Activated T-helper 2 cell treated with anti-CD3 and anti-CD28 coated beads, Interferon-gamma antibody, Interleukin-2, Interleukin-4, amounts not matched to agents 10 μg/mL and 5 μg/mL and 100 μg/mL, durations not matched to agents 14 hours and 24 hours and 36 hours (primary cell): ENCODE results near the gene TDRD7. TPM values are rescaled to one million over a fixed set of nuclear protein-coding genes. Genes with fewer than 3 reads are reported as not detected.
A peak's percentile ranks its signal among the peaks of the same experiment; 100 is the strongest.

Experiments used
- DNase-seq: peaks from one replicate; pipeline ENCODE4 v3.0.0; 2021; ENCODE audit warnings: low spot score
- H3K27ac Mint-ChIP-seq: one replicate; pipeline ENCODE4 v1.8.0; 2021; ENCODE audit warnings: mixed read lengths
- H3K27me3 Mint-ChIP-seq: one replicate; pipeline ENCODE4 v1.8.0; 2021; ENCODE audit warnings: low read depth, mixed read lengths
- H3K36me3 Mint-ChIP-seq: one replicate; pipeline ENCODE4 v1.8.0; 2021; ENCODE audit warnings: low read depth, mixed read lengths
- H3K4me1 Mint-ChIP-seq: one replicate; pipeline ENCODE4 v1.8.0; 2021; ENCODE audit warnings: low read depth, mixed read lengths
- H3K4me3 Mint-ChIP-seq: one replicate; pipeline ENCODE4 v1.8.0; 2021; ENCODE audit warnings: low read depth, mild to moderate bottlenecking, moderate library complexity, mixed read lengths
- H3K9me3 Mint-ChIP-seq: one replicate; pipeline ENCODE4 v1.8.0; 2021; ENCODE audit warnings: mixed read lengths
- intact Hi-C: fragments of 100-400 bp; cut with micrococcal nuclease; formaldehyde crosslinking; loops from one replicate; pipeline ENCODE4 v1.15.1; 2023
- total RNA-seq: library from RNA; stranded (reverse); gene quantifications from 2 replicates; pipeline ENCODE4 v1.2.3, GENCODE V29; 2022

Gene TDRD7
- total RNA-seq, 1 donor from 2014 or later = 4.4 TPM

DNA sequence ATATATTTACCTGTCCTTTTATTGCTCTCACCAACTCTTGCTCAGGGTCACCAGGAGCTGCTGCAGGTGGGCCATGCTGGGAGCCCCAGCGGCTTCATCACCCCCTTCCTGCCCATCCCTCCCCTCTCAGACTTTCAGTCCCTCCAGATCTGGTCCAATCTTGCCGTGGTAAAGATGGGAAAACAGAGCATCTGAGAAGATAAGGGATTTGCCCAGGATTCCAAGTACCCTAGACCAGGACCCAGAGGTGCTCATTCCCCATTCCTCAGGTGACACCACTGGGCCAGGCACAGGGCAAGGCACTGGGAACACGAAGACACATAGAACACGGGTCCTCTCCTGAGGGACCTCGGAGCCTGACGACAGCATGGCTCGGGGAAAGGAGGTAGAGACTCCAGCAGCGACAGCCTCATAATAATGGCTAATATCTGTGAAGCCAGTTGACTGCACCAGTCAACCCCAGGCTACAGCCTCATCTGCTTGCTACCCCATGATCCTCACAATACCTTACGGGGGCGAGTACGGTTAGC lies 107.6 kb downstream of the TDRD7 start:
- Mint-ChIP-seq H3K36me3 (no peaks in the 10 kb centered on the region), H3K9me3 (no peaks in the 10 kb centered on the region), H3K27me3 (peaks cover 35% of the 10 kb centered on the region), H3K27ac (no peak overlapping the region), H3K4me1 (peaks cover 3% of the 10 kb centered on the region), H3K4me3 (no peak overlapping the region)
- no peak for DNase-seq
- intact Hi-C loops = no loop called here

DNA sequence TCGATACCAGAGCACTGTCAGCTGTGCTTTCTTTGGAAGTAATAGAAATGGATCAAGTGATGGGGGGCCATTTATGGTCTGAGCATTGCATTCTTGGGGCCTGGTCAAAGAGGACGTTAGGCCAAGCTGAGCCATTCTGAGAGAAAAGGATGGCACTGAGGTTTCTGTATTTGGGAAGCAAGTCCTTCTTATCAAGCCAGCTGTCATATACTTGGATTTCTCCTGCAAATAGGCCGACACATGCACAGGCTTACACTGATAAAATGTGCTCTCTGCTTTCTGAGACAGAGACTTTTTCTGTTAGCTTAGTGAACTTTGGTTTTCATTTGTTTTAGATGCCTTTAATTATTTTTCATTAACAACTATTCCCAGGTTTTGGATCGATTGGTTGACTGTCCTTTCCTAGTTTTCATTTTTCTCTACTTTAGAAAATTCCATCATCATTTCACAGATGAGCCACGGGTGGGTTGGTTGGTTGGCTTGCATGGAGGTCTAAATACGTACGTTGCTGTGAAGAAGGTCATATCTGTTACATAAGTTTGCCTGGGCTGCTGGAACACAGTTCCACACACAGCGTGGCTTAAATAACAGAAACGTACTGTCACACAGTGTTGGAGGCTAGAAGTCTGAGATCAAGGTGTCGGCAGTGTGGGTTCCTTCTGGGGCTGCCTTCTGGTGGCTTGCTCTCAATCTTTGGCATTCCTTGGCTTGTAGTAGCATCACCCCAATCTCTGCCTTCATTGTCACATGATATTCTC lies 109.9 kb downstream of the TDRD7 start:
- DNase-seq = no peak
- intact Hi-C loops = no loop called here
- no peak overlapping the region for H3K4me3 Mint-ChIP-seq
- peaks cover 35% of the 10 kb centered on the region for H3K27me3 Mint-ChIP-seq
- no peaks in the 10 kb centered on the region for H3K36me3 Mint-ChIP-seq
- H3K4me1 Mint-ChIP-seq = peaks cover 3% of the 10 kb centered on the region
- H3K27ac Mint-ChIP-seq = no peak overlapping the region
- no peaks in the 10 kb centered on the region for H3K9me3 Mint-ChIP-seq

GRCh38 chr9:97524424-97524823 lies 112.5 kb downstream of the TDRD7 start:
- H3K9me3 Mint-ChIP-seq = no peaks in the 10 kb centered on the region
- no peak for DNase-seq
- no peaks in the 10 kb centered on the region for H3K36me3 Mint-ChIP-seq
- no peak overlapping the region for H3K27ac Mint-ChIP-seq
- intact Hi-C loops = no loop called here
- H3K4me1 Mint-ChIP-seq = peaks cover under 1% of the 10 kb centered on the region
- no peak overlapping the region for H3K4me3 Mint-ChIP-seq
- H3K27me3 Mint-ChIP-seq = peaks cover 13% of the 10 kb centered on the region

GRCh38 chr9:97525451-97525850 lies 113.6 kb downstream of the TDRD7 start:
- Mint-ChIP-seq H3K4me3 (no peak overlapping the region), H3K9me3 (no peaks in the 10 kb centered on the region), H3K36me3 (no peaks in the 10 kb centered on the region), H3K4me1 (peaks cover 5% of the 10 kb centered on the region), H3K27ac (no peak overlapping the region), H3K27me3 (peaks cover 7% of the 10 kb centered on the region)
- intact Hi-C loops = no loop called here
- no peak for DNase-seq

- Mint-ChIP-seq H3K27ac (no peak overlapping the region), H3K4me3 (no peak overlapping the region), H3K27me3 (no peaks in the 10 kb centered on the region), H3K4me1 (peaks cover 5% of the 10 kb centered on the region), H3K36me3 (no peaks in the 10 kb centered on the region), H3K9me3 (no peaks in the 10 kb centered on the region)
- DNase-seq = no peak
- intact Hi-C loops = no loop called here
These were observed 115.1 kb downstream of the TDRD7 start for GRCh38 chr9:97526895-97527575.

GRCh38 chr9:97527626-97528528 lies 116.0 kb downstream of the TDRD7 start:
- Mint-ChIP-seq H3K36me3 (no peaks in the 10 kb centered on the region), H3K27ac (no peak overlapping the region), H3K27me3 (peaks cover 2% of the 10 kb centered on the region), H3K4me3 (no peak overlapping the region), H3K4me1 (peaks cover 5% of the 10 kb centered on the region), H3K9me3 (no peaks in the 10 kb centered on the region)
- no peak for DNase-seq
- intact Hi-C loops = no loop called here

DNA sequence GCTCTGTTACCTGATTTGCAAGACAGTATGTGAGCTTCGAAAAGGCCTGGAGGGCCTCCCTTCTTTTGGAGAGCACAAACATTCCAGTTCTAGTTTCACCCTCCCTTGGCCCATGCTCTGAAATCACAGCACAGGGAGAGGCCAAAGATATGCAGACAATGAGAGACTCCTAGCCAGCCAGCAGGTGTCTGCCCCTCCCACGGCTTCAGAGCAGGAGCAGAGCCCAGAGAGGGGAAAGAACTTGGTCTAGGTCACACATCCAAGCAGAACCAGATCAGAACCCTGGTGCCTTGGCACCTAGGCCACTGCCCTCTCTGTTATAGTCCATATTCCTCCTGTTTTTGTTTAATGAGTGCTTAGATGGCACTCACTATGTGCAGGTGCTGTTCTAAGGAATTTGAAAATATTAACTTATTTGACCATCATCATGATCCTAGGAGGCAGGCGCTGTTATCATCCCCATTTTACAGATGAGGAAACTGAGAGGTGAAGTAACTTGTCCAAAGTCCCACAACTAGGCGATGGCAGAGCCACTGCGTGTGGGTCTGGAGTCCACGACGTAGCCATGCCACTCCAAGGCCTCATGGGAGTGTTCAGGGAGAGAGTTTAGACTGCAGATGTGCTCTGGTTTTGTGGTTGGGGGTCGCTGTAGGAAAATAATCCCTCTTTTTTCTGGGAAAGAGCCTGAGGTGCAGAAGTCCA lies 116.8 kb downstream of the TDRD7 start:
- H3K27me3 Mint-ChIP-seq = peaks cover 2% of the 10 kb centered on the region
- no peak for DNase-seq
- no peak overlapping the region for H3K4me3 Mint-ChIP-seq
- H3K27ac Mint-ChIP-seq = no peak overlapping the region
- H3K9me3 Mint-ChIP-seq = no peaks in the 10 kb centered on the region
- H3K4me1 Mint-ChIP-seq = peaks cover 5% of the 10 kb centered on the region
- intact Hi-C loops = no loop called here
- H3K36me3 Mint-ChIP-seq = no peaks in the 10 kb centered on the region

- H3K9me3 Mint-ChIP-seq = no peaks in the 10 kb centered on the region
- no peak for DNase-seq
- H3K36me3 Mint-ChIP-seq = no peaks in the 10 kb centered on the region
- H3K27ac Mint-ChIP-seq = peak overlapping the region; percentile 27
- H3K4me1 Mint-ChIP-seq = peaks cover 5% of the 10 kb centered on the region
- H3K27me3 Mint-ChIP-seq = peaks cover 2% of the 10 kb centered on the region
- H3K4me3 Mint-ChIP-seq = no peak overlapping the region
- intact Hi-C loops = no loop called here
These were observed 117.6 kb downstream of the TDRD7 start for GRCh38 chr9:97529363-97530076.

- intact Hi-C loops = no loop called here
- no peaks in the 10 kb centered on the region for H3K36me3 Mint-ChIP-seq
- peaks cover 4% of the 10 kb centered on the region for H3K27me3 Mint-ChIP-seq
- H3K4me3 Mint-ChIP-seq = no peak overlapping the region
- no peak for DNase-seq
- H3K27ac Mint-ChIP-seq = no peak overlapping the region
- H3K9me3 Mint-ChIP-seq = no peaks in the 10 kb centered on the region
- peaks cover 5% of the 10 kb centered on the region for H3K4me1 Mint-ChIP-seq
These were observed 120.0 kb downstream of the TDRD7 start for GRCh38 chr9:97531888-97532376.

DNA sequence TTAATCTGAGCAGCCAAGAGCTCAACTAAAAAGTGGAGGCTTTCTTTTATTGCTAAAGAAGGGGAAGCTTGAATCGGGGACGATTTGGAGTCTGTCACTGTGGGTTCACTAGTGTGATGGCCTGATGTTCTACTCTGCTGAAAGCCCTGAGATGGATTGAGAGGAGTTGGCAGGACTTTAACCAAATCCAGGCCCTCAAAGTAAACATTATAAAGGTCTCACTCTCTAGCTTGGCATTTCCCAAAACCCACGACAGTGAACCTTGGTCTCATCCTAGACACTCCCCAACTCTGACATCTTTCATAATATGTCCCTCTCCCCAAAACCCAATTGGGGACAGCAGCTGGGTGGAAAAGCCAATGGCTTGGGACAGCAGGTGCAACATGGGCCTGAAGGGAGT lies 122.3 kb downstream of the TDRD7 start:
- peaks cover 11% of the 10 kb centered on the region for H3K27me3 Mint-ChIP-seq
- H3K4me1 Mint-ChIP-seq = peaks cover 5% of the 10 kb centered on the region
- no peaks in the 10 kb centered on the region for H3K36me3 Mint-ChIP-seq
- intact Hi-C loops = no loop called here
- no peak for DNase-seq
- no peaks in the 10 kb centered on the region for H3K9me3 Mint-ChIP-seq
- H3K4me3 Mint-ChIP-seq = no peak overlapping the region
- no peak overlapping the region for H3K27ac Mint-ChIP-seq

GRCh38 chr9:97534961-97535594 lies 123.2 kb downstream of the TDRD7 start:
- no peak overlapping the region for H3K27ac Mint-ChIP-seq
- H3K9me3 Mint-ChIP-seq = no peaks in the 10 kb centered on the region
- DNase-seq = no peak
- H3K4me3 Mint-ChIP-seq = no peak overlapping the region
- H3K36me3 Mint-ChIP-seq = no peaks in the 10 kb centered on the region
- H3K4me1 Mint-ChIP-seq = no peaks in the 10 kb centered on the region
- peaks cover 15% of the 10 kb centered on the region for H3K27me3 Mint-ChIP-seq
- intact Hi-C loops = no loop called here
